GM19468 (cell line): ENCODE results near the gene UBL4B.

Source experiments
- ATAC-seq: cut with Tn5 transposase; IDR thresholded peaks from one replicate; pipeline ENCODE4 v1.9.1; 2021; ENCODE audit warnings: mild to moderate bottlenecking, moderate library complexity, moderate number of reproducible peaks; ENCODE audit not compliant: unreplicated experiment; ENCODE audit errors: extremely low read depth

The UBL4B gene

DNA sequence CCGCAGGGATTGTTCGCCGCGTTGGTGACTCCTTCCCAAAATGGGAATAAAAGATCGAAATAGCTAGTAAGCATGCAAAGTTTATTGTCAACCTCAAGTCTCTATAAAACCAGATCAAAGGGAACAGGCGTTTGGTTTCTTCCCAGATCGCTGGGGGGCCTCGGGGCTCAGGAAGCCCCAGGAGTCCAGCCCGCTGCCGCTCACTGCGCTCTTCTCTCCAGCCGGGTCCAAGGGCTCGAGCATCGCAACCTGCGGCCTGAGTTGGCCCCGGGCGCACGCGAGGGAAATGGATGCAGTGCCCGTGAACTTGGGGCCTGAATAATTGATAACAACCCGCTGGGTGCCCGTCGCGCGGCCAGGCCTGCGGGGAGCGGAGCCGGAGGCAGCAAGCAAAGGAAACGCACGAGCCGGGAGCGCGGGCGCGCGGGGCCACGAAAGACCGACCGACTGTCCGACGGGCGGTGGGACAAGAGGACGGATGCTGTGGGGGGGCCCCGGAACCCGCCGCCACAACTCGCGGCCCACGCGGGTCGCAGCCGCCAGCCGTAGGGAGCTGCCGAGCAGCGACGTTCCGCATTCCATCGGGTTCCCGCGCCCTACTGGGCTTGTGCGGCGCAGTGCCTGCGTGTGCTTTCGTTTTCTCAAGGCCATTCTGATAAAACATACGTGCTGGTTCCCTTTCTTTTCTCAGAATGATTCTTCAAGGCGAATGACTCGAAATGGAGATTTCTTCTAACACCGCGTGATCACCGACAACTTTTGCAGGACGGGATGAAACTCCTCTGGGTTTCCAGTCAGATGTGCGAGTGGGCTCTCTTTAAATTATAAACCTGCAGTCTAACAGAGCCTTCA, 27.8 kb upstream of the UBL4B start:
- no peak for ATAC-seq

DNA sequence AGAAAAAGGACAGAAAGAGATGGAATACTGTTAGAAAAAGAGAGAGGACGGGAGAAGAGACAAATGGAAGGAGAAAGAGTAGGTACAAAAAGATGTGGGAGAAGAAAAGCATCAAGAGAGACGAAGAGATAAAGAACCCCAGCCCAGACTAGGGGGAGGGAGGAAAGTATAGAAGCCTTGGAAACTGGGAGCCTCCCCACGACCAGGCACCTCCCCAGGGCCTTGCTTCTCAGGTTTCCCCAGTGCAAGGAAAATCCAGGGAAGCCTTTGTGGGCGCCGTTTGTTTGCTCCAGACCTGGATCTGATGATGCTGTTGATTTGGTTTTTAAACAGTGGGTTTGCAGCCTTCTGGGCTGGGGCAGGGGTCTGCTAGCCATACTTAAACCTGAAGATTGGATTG, 26.6 kb upstream of the UBL4B start:
- no peak for ATAC-seq

DNA sequence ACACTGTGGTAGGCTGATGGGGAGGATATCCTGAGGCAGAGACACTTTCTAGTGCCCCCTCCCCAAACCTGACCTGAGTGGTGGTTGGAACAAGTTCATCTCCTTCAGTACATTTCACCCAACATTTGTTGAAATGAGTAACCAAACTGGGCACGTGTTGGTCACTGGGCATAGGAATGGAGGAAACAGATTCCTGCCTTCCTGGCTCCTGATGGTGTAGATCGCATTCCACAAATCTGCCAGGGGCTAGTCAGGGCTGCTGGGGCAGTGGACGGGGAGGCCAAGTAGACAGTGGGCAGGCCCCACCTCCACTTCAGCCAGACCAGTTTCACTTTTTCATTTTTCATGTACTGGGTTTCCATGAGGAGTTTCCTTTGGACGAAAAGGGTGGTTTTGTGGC, 25.3 kb upstream of the UBL4B start:
- ATAC-seq: no peak

DNA sequence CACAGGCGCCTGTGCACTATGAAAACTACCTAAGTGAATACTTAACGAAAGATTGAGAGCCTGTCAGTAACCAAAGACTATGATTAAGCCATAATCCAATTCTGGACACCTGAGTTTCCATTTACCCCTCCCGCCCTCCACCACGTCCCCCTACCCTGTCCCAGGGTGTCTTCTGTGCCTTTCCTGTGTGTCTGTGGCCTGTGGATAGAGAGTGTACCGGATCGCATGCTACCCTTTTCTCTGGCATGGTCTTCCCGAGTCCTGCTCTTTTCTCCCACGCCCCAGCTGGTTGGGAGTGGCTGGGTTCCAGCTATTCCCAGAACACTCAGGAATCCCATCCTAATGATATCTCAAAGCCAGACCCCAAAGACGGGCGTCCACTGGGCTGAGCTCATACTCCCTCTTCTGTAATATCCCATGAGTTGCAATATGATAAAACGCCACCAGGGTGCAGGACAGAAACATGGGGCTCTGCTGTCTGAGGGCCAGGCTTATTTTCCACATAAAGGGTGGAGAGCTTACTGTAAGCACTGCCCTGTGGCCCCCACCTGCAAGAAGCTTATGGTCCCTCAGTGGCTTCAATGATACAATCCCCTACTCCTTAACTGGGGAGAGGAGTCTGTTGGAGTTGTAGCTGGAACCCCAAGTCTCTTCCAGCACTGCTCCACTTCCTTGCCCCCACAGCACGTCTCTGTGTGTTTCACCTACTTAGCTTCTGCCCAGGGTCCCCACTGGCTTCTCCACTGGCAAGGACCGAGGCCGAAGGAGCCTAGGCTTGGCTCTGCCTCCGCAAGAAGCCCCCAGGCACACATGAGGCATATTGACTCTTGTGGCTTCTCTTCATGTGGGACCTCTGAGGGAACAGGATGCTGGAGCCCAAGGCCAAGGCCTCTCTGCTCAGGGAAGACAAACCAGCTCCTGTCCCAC, 24.2 kb upstream of the UBL4B start:
- ATAC-seq: no peak

DNA sequence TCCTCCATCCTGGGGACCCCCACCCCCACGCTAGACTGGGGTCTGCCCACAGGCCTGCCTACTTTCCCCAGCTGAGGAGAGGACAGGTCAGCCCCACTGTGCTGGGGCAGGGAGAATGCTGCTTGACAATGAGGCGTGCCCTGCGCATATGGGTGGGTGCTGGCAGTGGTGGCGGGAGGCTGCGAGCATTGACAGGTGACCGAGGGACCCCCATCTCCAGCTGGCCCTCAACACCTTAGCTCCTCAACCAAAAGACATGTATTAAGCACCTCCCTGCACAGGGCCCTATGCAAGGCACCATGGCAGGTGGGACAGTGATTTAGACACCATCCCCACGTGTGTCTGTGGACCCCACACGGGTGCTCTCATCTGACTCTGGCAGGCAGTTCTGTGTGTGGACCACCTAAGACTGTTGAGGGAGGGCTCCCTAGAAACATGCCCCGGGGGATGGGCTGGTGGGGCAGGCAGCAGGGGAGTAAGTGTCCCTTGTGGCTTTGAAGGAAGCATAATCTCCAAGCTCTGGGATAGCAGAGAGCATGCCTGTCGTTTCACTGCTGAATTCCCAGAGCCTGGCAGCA, 23.4 kb upstream of the UBL4B start:
- ATAC-seq: no peak

DNA sequence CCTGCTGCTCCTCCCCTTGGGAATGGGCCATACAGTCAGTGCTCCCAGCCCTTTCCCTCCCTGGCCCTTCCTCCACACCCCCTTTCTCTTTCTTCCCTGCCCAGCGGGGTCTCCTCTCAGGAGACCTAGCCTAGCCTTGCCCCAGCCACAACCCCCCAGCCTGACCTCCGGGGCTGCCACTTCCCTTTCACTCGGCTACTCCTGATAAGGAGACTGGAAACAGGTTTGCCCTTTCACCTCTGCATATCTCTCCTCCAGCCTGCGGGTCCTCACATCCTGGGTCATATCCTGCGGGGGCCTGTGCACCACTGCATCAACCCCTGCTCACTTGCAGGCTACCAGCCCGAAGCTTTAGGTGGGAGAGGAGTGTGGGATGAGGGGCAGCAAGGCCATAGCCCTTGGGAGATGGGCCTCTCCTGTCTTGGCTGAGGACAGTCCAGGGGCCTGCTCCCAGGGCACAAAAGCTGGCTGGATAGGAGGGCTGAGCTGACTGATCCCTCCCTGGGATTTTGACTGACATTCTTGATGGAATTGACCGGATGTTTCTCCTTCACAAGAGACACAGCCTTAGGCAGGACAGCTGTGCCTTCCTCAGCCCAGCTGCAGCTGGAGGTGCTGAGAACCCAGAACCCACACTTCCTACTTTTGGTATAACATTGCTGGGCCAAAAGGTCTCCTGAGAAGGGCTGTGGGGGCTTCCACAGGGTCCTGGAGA, 22.5 kb upstream of the UBL4B start:
- ATAC-seq: no peak

DNA sequence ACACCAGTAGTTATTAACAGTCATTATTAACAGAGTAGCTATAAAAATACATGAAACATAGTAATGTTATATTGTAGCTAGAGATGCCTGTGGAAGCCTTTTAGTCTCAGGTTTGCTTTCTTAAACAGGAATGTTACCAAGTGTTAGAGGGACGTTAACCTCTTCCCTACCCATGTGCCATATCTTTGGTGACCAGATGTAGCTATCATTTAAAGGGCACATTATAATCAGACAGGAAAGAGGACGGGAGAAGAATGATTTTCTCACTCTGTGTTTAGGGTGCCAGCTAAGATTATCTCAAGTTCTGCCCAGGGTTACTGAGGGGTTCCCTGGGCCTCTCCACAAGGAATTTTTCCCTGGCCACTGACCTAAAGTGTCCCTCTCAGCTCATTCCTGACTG, 20.9 kb upstream of the UBL4B start:
- no peak for ATAC-seq

DNA sequence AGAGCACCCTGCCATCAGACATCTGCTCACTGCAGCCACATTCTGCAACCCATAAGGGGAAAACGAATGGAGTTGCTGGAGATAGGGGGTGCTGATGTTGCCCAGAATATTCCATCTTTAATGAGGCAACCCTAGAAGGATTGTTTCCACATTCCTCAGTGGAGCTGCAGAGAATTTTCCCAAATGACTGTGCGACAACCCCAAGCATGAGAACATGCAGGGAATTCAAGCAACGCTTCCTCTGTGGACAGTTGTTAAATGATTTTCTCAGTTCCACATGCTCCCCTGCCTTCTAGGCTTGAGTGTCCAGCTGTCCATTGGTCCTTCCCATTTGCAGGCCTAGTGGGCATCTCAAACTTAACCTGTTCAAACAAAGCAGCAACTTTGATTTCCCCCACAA, 20.5 kb upstream of the UBL4B start:
- no peak for ATAC-seq

DNA sequence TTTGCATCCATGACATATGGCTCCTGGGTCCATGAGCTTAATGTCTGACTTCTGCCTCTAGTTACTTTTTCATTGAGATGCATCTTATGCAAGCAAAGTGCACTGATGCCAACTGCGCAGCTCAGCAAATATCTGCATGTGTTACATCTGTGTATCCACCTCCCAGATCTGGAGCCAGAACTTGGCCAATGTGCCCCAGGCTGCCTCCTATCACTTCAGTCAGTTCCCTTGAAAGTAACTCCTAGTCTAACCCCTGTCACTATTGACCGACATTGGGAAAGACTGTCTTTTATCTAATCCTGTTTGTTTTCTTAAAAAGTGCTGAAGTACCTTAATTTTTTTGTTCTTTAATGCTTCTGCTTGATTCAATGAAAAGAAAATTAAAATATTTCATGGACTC, 19.3 kb upstream of the UBL4B start:
- ATAC-seq: no peak

DNA sequence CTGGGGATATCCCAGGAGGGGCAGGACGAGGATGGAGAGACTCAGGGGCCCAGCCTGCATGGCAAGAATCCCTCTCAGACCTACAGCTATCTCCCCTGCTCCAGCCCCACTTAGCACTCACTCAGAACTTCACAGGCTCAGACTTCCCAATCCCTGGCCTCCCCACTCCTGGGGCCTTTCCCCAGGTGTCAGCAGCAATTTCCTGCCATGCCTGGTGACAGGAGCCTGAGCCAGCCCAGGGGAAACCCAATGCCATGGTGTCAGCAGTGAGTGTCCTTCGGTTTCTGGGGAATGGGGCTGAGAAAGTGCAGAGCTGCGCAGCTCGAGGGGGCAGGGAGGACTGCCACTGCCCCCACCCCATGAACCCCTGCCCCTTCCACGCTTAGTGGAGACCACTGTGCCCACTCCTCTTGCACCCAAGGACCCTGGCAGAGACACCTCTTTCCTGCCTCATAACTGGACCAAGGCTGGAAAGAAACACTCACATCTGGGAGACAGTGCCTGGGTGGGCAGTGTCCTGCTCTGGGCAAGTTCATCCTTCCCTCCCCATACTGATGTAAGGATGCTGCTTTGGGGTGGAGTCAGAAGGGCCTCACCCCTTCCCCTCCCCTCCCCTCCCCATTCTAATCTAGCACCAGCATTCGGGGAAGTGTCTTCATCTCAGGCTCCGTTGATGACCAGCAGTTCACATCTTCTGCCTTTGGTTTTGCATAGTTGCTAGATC, 17.1 kb upstream of the UBL4B start:
- ATAC-seq: no peak

DNA sequence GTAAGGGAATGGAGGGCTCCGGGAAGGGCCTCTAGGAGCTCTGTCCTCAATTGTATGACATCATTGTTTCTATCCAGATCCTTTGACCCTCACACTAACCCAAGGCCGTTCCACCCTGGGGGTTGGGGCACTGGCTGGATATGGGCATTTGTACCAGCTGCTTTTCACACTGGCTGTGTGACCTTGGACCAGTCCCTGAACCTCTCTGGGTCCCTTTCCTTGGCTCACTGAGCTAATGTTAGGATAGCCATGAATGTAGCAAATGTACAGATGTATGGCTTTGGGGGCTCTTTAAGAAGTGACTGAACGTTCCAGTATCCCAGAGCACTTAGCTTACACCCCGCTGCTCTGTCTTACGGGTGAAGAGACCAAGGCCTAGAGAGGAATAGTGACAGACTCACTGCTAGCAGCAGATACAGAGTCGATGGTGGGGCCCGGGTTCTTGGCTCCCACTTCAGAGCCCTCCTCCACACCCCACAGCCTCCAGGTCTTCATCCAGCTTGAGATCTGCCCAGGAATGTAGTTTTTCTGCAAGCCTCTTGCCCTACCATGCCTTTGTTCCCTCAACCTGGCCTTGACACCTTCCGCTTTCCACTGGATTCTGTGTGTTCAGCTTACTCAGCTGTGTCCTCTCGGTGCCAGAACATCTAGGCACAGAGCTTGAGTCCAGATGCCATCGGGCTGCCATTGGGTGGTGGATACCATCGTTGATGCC, 14.6 kb upstream of the UBL4B start:
- ATAC-seq: no peak

DNA sequence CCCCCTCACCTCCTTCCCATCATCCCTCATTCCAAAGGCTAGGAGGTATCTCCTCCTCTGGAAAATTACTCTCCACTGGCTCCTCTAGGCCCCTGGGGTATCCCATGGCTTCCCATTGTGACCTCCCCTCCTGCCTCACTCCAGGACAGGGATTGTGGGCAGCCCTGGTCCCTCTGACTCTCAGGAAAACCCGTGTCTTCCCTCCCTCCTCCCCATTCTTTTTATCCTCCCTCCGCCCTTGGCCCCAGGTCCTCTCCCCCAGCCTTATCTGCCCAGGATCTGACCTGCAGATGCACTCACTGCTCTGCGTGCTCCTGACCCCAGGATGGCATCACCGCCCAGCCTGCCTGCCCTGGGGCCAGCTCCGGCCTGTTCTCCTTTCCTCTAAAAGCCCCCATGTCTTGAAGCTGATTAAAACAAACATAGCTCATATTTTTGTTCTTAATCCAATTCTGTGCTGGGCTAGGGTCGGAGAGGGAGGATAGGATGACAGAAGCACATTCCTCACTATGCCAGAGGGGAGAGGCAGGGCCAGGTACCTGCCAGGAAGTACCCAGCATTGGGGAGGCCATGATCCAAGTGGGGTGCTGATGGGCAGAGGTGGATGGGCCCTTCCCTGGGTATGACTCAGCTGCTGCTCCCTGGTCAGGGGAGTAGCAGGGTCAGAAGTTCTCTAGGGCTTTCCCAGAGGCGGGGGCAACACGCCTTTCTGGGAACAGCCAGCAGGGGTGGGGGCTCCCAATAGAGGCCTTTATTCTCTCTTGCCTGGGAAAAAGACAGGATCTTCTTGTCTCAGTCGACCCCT, 13.8 kb upstream of the UBL4B start:
- ATAC-seq: no peak

DNA sequence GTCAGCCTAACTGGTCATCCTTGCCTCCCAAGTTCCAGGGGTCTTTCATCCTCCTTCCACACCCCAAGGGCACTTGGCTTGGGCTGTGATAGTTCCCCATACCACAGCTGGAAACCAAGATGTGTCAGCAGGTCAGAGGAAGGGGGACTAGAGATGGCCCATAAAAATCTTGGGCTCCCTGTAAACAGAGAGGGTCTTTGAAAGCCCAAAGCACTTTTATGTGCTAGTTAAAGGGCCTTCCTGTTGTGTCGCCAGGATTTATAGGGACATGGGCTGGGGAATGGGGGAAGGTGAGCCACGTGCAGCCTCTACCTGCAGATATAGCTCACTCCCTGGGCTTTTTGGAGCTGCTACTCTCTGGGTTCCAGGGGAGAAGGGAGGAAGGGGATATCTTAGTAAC, 11.9 kb upstream of the UBL4B start:
- ATAC-seq: no peak

DNA sequence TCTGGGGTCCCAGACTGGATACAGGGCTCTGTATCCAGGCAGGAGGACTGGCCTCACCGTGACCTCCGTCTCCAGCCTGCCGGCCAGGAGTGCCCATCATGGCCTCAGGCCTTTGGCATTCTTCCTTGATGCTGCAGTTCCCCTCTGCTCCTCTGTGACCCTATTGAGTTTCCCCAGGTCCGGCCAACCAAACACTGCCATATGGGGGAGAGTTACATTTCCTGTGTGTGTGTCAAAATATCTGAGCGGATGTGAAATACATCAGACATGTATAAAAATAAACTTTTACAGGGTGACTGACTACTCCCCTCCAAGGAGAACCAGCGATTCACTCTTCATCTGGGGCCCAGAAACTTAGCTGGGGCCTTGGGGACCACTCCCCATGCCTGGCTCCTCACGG, 10.2 kb upstream of the UBL4B start:
- ATAC-seq: no peak

DNA sequence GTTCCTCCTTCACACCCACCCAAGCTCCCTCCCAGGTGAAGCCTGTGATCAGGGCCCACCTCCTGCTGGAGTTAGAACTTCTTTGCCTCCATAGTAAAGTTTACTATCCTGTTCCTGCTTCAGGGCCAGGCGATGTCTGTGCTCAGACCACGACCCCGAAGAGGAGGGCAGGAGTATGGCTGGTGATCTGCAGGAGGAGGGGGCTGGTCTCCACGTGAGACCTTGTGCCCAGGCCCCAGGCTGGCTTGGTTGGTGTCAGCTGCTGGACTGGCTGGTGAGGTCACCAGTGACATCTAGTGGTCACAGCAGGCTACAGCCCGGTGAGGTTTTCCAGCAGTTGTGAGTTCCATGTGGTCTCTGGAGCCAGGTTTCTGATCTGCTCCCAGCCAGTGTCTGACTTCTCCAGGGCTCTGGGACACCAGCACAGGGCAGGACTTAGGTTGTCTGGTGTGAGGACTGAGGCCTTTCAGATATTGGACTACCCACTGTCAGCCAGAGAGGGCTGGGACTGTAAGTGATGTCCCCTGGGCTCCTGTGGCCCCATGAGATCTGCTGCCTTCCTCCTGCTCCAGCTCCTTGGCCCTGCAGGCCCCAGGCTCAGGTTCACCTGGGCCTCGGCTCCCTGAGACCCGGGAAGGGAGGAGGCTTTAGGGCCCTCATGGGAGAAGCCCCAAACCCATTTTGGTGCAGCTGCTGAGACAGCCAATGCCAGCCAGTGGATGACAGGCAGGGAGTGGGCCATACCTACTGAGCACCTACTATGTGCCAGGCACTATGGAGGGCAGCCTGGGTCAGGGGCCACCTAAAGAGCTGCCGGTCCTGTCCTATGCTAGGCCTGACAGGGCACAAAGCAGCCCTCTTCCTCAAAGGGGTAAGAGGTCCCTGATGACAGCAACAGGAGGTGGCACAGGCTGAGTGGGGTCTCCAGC, 6.0 kb upstream of the UBL4B start:
- ATAC-seq: no peak

DNA sequence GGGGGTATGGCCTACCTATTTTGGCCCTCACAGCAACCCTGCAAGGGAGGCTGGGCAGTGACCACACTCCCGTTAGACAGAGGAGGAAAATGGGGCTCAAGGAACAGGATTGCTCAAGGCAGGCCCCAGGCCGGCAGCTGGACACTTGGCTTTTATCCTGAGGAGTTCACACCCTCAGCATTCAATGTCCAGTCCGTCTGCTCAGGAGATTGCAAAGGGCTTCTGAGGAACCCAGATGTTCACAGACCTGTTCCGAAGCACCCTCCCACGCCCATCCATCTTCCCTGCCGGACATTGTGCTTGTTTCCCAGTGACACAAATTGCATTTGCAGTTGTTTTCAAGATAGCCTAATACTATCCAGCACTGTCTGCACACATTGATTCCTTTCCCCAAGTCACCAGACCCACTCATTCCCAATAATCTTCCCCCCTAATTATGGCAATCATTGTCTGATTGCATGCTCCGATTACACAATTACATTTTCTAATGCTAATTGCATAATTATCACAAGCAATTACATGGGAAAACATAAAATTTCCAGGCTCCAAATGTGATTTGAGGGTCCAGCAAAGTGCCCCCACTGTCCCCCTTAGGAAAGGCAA, 4.3 kb upstream of the UBL4B start:
- ATAC-seq: no peak

DNA sequence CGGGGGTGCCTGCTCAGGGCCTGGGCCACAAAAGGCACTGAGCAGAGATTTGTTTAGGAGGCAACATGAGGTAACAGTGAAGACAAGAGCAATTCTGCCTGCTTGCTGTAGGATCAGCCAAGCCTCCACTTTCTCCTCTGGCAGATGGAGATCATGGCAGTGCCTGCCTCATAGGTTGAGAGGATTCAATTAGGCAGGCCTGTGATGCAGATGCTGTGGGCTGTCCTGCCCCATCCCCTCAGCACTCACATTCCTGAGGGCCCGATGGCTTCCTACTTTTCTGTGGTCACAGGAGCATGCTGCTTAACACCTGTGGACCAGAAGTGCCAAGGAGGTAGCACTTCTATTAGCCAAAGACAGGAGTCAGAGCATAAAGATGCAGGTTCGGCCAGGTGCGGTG, 1.2 kb upstream of the UBL4B start:
- no peak for ATAC-seq
